SK-N-SH (cell line): Measurements from ENCODE around the gene ZBTB45. TPM values are rescaled to one million over a fixed set of nuclear protein-coding genes. Genes with fewer than 3 reads are reported as not detected.

Source experiments
- CTCF ChIA-PET: fragments of 300-600, 350-600 bp; formaldehyde crosslinking; extraction: SDS; loops from one replicate; lab custom pipeline; 2021; lab: Yijun Ruan, JAX
- POLR2A ChIA-PET: fragments of 350-600 bp; sonication (Branson Sonifier 250); formaldehyde crosslinking; extraction: SDS; loops from one replicate; lab custom pipeline; 2020; ENCODE audit warnings: antibody characterized with exemption, inconsistent platforms; lab: Yijun Ruan, JAX
- DNase-seq: peaks from one replicate; pipeline ENCODE4 v3.0.0; 2012
- H2AFZ ChIP-seq: fragments of 200-600 bp; sonication (generic); 2 replicates; pipeline ENCODE4 v1.8.1; 2016; ENCODE audit warnings: antibody characterized with exemption, mild to moderate bottlenecking, low read depth
- H3F3A ChIP-seq: fragments of 200-600 bp; sonication (generic); replicated peaks from 2 replicates; pipeline ENCODE3; 2016; ENCODE audit warnings: antibody characterized with exemption, mild to moderate bottlenecking; ENCODE audit not compliant: insufficient read depth
- H3K27ac ChIP-seq, 2 experiments: fragments of 200-500 bp in 1 of 2; fragments of 200-600 bp in 1 of 2; sonication (Bioruptor generic) in 1 of 2; sonication (generic), shearing (Covaris generic) in 1 of 2; 2 replicates each; pipeline versions ENCODE4 v1.5.1 to v1.6.1; 2014 to 2016; ENCODE audit warnings: low read depth in 2 of 2, inconsistent platforms in 1 of 2, low read length in 1 of 2, mild to moderate bottlenecking in 1 of 2, mixed read lengths in 1 of 2
- H3K27me3 ChIP-seq: fragments of 200-600 bp; sonication (generic), shearing (Covaris generic); 2 replicates; pipeline ENCODE4 v1.6.1; 2016; ENCODE audit warnings: mixed run types; ENCODE audit not compliant: insufficient read depth
- H3K36me3 ChIP-seq, 2 experiments: fragments of 200-500 bp in 1 of 2; fragments of 200-600 bp in 1 of 2; sonication (Bioruptor generic) in 1 of 2; sonication (generic) in 1 of 2; replicated peaks in 1 of 2; 2 replicates each; pipeline versions ENCODE3 to v1.5.1; 2014 to 2016; ENCODE audit warnings: low read length in 1 of 2, mild to moderate bottlenecking in 1 of 2; ENCODE audit not compliant: insufficient read depth in 2 of 2, control insufficient read depth in 1 of 2
- H3K4me1 ChIP-seq, 2 experiments: fragments of 200-500 bp in 1 of 2; fragments of 200-600 bp in 1 of 2; sonication (Bioruptor generic) in 1 of 2; sonication (generic), shearing (Covaris generic) in 1 of 2; 2 replicates each; pipeline versions ENCODE4 v1.5.1 to v1.6.1; 2014 to 2016; ENCODE audit warnings: low read depth in 1 of 2, low read length in 1 of 2, mixed run types in 1 of 2; ENCODE audit not compliant: insufficient read depth in 2 of 2, control insufficient read depth in 1 of 2
- H3K4me2 ChIP-seq: fragments of 200-600 bp; sonication (generic), shearing (Covaris generic); 2 replicates; pipeline ENCODE4 v1.6.1; 2017; ENCODE audit warnings: mixed run types
- H3K4me3 ChIP-seq, 2 experiments: fragments of 200-500 bp in 1 of 2; fragments of 200-600 bp in 1 of 2; sonication (Bioruptor generic) in 1 of 2; sonication (generic), shearing (Covaris generic) in 1 of 2; 2 replicates each; pipeline versions ENCODE4 v1.5.1 to v1.8.1; 2014 to 2016; ENCODE audit warnings: low read depth in 2 of 2, inconsistent platforms in 1 of 2, low read length in 1 of 2, mild to moderate bottlenecking in 1 of 2, mixed read lengths in 1 of 2, moderate library complexity in 1 of 2
- H3K79me2 ChIP-seq: fragments of 200-600 bp; sonication (generic); 2 replicates; pipeline ENCODE4 v1.8.1; 2017; ENCODE audit warnings: mild to moderate bottlenecking; ENCODE audit not compliant: insufficient read depth
- H3K9ac ChIP-seq: fragments of 200-600 bp; sonication (generic); 2 replicates; pipeline ENCODE4 v1.6.1; 2017; ENCODE audit warnings: mixed run types
- H3K9me2 ChIP-seq: fragments of 200-600 bp; sonication (generic); 2 replicates; pipeline ENCODE4 v1.6.1; 2017; ENCODE audit warnings: mixed run types
- H3K9me3 ChIP-seq: fragments of 200-600 bp; sonication (generic); 2 replicates; pipeline ENCODE4 v1.6.1; 2017; ENCODE audit warnings: mixed run types, mild to moderate bottlenecking, moderate library complexity
- H4K20me1 ChIP-seq: fragments of 200-600 bp; sonication (generic); 2 replicates; pipeline ENCODE4 v1.6.1; 2017; ENCODE audit warnings: mild to moderate bottlenecking, mixed run types; ENCODE audit not compliant: insufficient read depth
- EP300 ChIP-seq, 2 experiments: IDR thresholded peaks; 2 replicates each; pipeline versions ENCODE4 v1.4.0 to v1.6.1; 2012; ENCODE audit warnings: borderline replicate concordance in 1 of 2, low read depth in 1 of 2, low read length in 1 of 2
- FOSL2 ChIP-seq: IDR thresholded peaks from 2 replicates; pipeline ENCODE4 v1.4.0; 2012; ENCODE audit warnings: low read depth, mild to moderate bottlenecking, moderate library complexity, borderline replicate concordance
- POLR2AphosphoS5 ChIP-seq: IDR thresholded peaks from 2 replicates; pipeline ENCODE4 v1.6.1; 2012; ENCODE audit warnings: low read depth, low read length
- RXRA ChIP-seq: IDR thresholded peaks from 2 replicates; pipeline ENCODE4 v1.4.0; 2012; ENCODE audit warnings: low read depth, mild to moderate bottlenecking, borderline replicate concordance
- WGBS: methylation state at CpG from one replicate; pipeline ENCODE4 v1.1.6; 2017; ENCODE audit warnings: low lambda C conversion rate; 5-methylcytosine and 5-hydroxymethylcytosine counted together
- polyA plus RNA-seq, 3 experiments: library from polyadenylated mRNA; depleted of rRNA; stranded (reverse); fragments of >200 nt; gene quantifications; 2 replicates each; pipeline ENCODE4 v1.2.3, GENCODE V29; 2012
- TF ChIP-seq, protein P1 (sequence below): IDR thresholded peaks from 2 replicates; pipeline ENCODE4 v1.4.0; 2012; ENCODE audit warnings: low read depth, borderline replicate concordance
- TF ChIP-seq, protein P2 (sequence below): fragments of 200-600 bp; sonication (generic); IDR thresholded peaks from 2 replicates; pipeline ENCODE4 v1.6.1; 2017; ENCODE audit warnings: antibody characterized with exemption, mild to moderate bottlenecking, moderate library complexity

Gene ZBTB45
- polyA plus RNA-seq, 1 of the 3 experiments (the other 2 are of a cell fraction) = 11.3 TPM

DNA sequence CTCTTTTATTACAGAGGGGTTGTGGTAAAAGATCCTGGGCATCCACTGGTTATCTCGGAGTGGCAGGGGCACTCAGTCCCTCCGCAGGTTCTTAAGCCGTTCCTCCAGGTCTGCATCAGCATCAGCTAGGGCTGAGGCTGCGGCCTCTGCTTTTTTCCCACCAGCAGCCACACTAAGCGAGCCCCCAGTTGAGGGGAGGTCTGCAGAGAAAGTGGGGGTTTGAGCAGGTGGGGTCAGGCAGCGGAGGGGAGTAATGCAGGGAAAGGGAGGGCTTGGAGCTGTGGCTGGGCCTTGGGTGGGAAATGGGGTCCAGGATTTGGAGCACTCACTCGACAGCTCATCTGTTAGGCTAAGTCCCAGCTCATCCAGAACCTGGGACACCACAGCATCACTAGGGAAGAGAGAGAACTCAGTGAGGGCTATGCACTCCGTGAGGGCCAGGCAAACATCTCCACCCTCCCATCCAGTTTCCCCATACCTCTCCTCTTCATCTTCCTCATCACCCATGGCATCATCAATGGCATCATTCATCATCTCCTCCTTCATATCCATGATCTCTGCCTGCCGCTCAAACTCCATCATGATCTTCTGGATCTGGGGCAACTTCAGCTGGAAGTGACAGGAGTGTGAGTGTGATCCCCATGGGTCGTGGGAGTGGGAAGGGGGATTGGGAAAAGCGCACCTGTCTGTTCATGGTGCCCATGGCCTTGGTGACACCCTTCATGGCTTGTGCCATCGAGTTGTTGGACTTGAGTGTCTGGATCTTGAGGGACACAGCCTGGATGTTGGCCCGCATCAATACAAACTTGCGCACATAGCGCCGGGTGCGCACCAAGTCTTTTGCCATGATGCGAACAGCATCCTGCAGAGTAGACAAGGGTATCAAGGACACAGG lies 32.2 kb upstream of the ZBTB45 start:
- no peak overlapping the region for H2AFZ ChIP-seq
- no peak overlapping the region for H3K4me2 ChIP-seq
- H3K9me2 ChIP-seq = no peaks in the 10 kb centered on the region
- H3K27ac ChIP-seq = no peak overlapping the region; a peak in 1 of 4 replicates
- peaks cover 62% of the 10 kb centered on the region for H3F3A ChIP-seq
- CTCF ChIA-PET = interaction anchor here (9.1 kb wide), 1 partner anchor 33 kb away, joined by 81 read pairs; the partner anchor contains the start of gene ZBTB45
- no peak for DNase-seq
- H3K4me1 ChIP-seq = peaks cover 16 to 37% of the 10 kb centered on the region in 2 experiments; a peak in 3 of 4 replicates
- no peak overlapping the region for H3K9ac ChIP-seq
- H3K36me3 ChIP-seq = peaks cover 53 to 74% of the 10 kb centered on the region in 2 experiments
- peaks cover 34% of the 10 kb centered on the region for H4K20me1 ChIP-seq
- TF ChIP-seq EP300 (IDR thresholded peaks at IDR 0.05; ENCODE audit: borderline replicate concordance in 1 of 2, low read depth in 1 of 2, low read length in 1 of 2) = no peak
- TF ChIP-seq FOSL2 = no peak
- TF ChIP-seq, protein P1, sequence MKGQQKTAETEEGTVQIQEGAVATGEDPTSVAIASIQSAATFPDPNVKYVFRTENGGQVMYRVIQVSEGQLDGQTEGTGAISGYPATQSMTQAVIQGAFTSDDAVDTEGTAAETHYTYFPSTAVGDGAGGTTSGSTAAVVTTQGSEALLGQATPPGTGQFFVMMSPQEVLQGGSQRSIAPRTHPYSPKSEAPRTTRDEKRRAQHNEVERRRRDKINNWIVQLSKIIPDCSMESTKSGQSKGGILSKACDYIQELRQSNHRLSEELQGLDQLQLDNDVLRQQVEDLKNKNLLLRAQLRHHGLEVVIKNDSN = no peak
- TF ChIP-seq POLR2AphosphoS5 = peak; percentile 18
- no peaks in the 10 kb centered on the region for H3K9me3 ChIP-seq
- WGBS = 95% methylated on average over 17 of the region's 18 CpGs
- H3K4me3 ChIP-seq = no peak overlapping the region
- H3K79me2 ChIP-seq = peaks cover 63% of the 10 kb centered on the region
- H3K27me3 ChIP-seq = no peaks in the 10 kb centered on the region
- POLR2A ChIA-PET = interaction anchor here (1.0 to 4.3 kb wide), 3 partner anchors 7 to 38 kb away, joined by 3 to 42 read pairs (median 3); partner anchors contain the start of gene TRIM28

DNA sequence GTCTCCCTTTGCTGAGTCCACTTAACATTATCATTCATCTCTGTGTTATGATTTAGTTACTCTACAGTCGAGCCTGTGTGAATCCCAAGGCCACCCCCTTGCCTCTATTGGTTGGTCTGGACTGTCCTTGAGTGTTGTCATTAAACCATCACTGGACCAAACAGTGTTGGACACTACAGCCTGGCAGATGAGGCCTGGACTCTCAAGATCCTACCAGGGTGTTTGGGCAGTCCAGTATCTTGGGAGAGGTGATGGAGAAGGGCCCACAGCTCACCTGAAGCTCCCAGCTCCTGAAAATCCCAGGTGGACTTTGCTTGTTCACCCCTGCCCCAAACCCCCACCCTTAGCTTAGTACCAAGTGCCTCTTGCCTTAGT lies 31.5 kb upstream of the ZBTB45 start:
- no peak overlapping the region for H3K9ac ChIP-seq
- H3K27me3 ChIP-seq = no peaks in the 10 kb centered on the region
- H3K4me2 ChIP-seq = no peak overlapping the region
- no peaks in the 10 kb centered on the region for H3K9me3 ChIP-seq
- H3K79me2 ChIP-seq = peaks cover 63% of the 10 kb centered on the region
- TF ChIP-seq, protein P2, sequence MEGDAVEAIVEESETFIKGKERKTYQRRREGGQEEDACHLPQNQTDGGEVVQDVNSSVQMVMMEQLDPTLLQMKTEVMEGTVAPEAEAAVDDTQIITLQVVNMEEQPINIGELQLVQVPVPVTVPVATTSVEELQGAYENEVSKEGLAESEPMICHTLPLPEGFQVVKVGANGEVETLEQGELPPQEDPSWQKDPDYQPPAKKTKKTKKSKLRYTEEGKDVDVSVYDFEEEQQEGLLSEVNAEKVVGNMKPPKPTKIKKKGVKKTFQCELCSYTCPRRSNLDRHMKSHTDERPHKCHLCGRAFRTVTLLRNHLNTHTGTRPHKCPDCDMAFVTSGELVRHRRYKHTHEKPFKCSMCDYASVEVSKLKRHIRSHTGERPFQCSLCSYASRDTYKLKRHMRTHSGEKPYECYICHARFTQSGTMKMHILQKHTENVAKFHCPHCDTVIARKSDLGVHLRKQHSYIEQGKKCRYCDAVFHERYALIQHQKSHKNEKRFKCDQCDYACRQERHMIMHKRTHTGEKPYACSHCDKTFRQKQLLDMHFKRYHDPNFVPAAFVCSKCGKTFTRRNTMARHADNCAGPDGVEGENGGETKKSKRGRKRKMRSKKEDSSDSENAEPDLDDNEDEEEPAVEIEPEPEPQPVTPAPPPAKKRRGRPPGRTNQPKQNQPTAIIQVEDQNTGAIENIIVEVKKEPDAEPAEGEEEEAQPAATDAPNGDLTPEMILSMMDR = no peak
- TF ChIP-seq EP300 (IDR thresholded peaks at IDR 0.05; ENCODE audit: borderline replicate concordance in 1 of 2, low read depth in 1 of 2, low read length in 1 of 2) (no peak), RXRA (no peak)
- CTCF ChIA-PET = interaction anchor here (9.1 kb wide), 1 partner anchor 32 kb away, joined by 81 read pairs; the partner anchor contains the start of gene ZBTB45
- no peaks in the 10 kb centered on the region for H3K9me2 ChIP-seq
- peaks cover 41% of the 10 kb centered on the region for H4K20me1 ChIP-seq
- peaks cover 52 to 74% of the 10 kb centered on the region in 2 experiments for H3K36me3 ChIP-seq
- no peak for DNase-seq
- peaks cover 20 to 36% of the 10 kb centered on the region in 2 experiments; a peak in 3 of 4 replicates for H3K4me1 ChIP-seq
- no peak overlapping the region for H3K4me3 ChIP-seq
- H3F3A ChIP-seq = peaks cover 61% of the 10 kb centered on the region
- POLR2A ChIA-PET = interaction anchor here (1.0 to 1.2 kb wide), 2 partner anchors 10 to 37 kb away, joined by 3 read pairs; no protein-coding TSS in a partner anchor
- H3K27ac ChIP-seq = no peak overlapping the region; a peak in 1 of 4 replicates
- H2AFZ ChIP-seq = no peak overlapping the region
- 62% methylated on average over 1 of the region's 1 CpG for WGBS
